ENCODE data around the gene TPBGL. TPM values are rescaled to one million over a fixed set of nuclear protein-coding genes. Genes with fewer than 3 reads are reported as not detected.

TPBGL gene
- polyA plus RNA-seq, 1 experiment, result not detected

GRCh38 chr11:75280770-75281468, 40.3 kb downstream of the TPBGL start:
- Histone ChIP-seq H3K36me3 (ENCODE audit: control insufficient read depth, insufficient read depth, low read length) (peaks cover 5% of the 10 kb centered on the region), H3K27me3 (ENCODE audit: control insufficient read depth, insufficient read depth, low read length) (no peaks in the 10 kb centered on the region), H3K4me3 (ENCODE audit: low read depth, low read length) (no peak overlapping the region)
- TF ChIP-seq CTCF (IDR thresholded peaks at IDR 0.05; ENCODE audit: insufficient read depth, low read depth, low read length), result no peak
- no peak for DNase-seq (ENCODE audit: low read depth)
- ChIA-PET POLR2A (no interaction called here), CTCF (interaction anchor here (0.6 to 21.8 kb wide), 24 partner anchors 10 to 260 kb away, joined by 3 to 389 read pairs (median 6); no protein-coding TSS in a partner anchor)

GRCh38 chr11:75281469-75282095, 41.0 kb downstream of the TPBGL start:
- ChIA-PET POLR2A (no interaction called here), CTCF (interaction anchor here (2.8 to 21.8 kb wide), 5 partner anchors 10 to 104 kb away, joined by 8 to 389 read pairs (median 26); no protein-coding TSS in a partner anchor)
- H3K4me3 ChIP-seq (ENCODE audit: low read depth, low read length), result no peak overlapping the region
- H3K27me3 ChIP-seq (ENCODE audit: control insufficient read depth, insufficient read depth, low read length), result no peaks in the 10 kb centered on the region
- no peak for DNase-seq (ENCODE audit: low read depth)
- no peak for TF ChIP-seq CTCF (IDR thresholded peaks at IDR 0.05; ENCODE audit: insufficient read depth, low read depth, low read length)
- H3K36me3 ChIP-seq (ENCODE audit: control insufficient read depth, insufficient read depth, low read length), result peaks cover 5% of the 10 kb centered on the region

- no peak for DNase-seq (ENCODE audit: low read depth)
- peaks cover 1% of the 10 kb centered on the region; the same call in 1 of the 2 replicates for H3K36me3 ChIP-seq (ENCODE audit: control insufficient read depth, insufficient read depth, low read length)
- no peak for TF ChIP-seq CTCF (IDR thresholded peaks at IDR 0.05; ENCODE audit: insufficient read depth, low read depth, low read length)
- CTCF ChIA-PET, result interaction anchor here (1.3 to 21.8 kb wide), 2 partner anchors 13 to 102 kb away, joined by 3 to 389 read pairs; no protein-coding TSS in a partner anchor
- POLR2A ChIA-PET, result no interaction called here
- no peaks in the 10 kb centered on the region for H3K27me3 ChIP-seq (ENCODE audit: control insufficient read depth, insufficient read depth, low read length)
- H3K4me3 ChIP-seq (ENCODE audit: low read depth, low read length), result no peak overlapping the region
These were observed 42.9 kb downstream of the TPBGL start for GRCh38 chr11:75283391-75283931.

- POLR2A ChIA-PET, result no interaction called here
- TF ChIP-seq CTCF (IDR thresholded peaks at IDR 0.05; ENCODE audit: insufficient read depth, low read depth, low read length), result no peak
- CTCF ChIA-PET, result interaction anchor here (21.8 kb wide), 1 partner anchor 99 kb away, joined by 389 read pairs; no protein-coding TSS in a partner anchor
These were observed 45.3 kb downstream of the TPBGL start for GRCh38 chr11:75285776-75286360.

More at GRCh38 chr11:75285776-75286360, 45.3 kb downstream of the TPBGL start:
- H3K27me3 ChIP-seq (ENCODE audit: control insufficient read depth, insufficient read depth, low read length), result no peaks in the 10 kb centered on the region
- no peak for DNase-seq (ENCODE audit: low read depth)
- peaks cover 1% of the 10 kb centered on the region; the same call in 1 of the 2 replicates for H3K36me3 ChIP-seq (ENCODE audit: control insufficient read depth, insufficient read depth, low read length)
- no peak overlapping the region for H3K4me3 ChIP-seq (ENCODE audit: low read depth, low read length)
